AG09319 (cell line): ENCODE data around the gene BIRC3.
"Not testable (repeated sequence)": the region's sequence is repeated elsewhere in the genome, so short reads cannot be mapped to it uniquely, and the experiment has no call there.

ENCODE experiments used
- DNase-seq: peaks from one replicate; pipeline ENCODE4 v3.0.0-alpha.2; 2010; ENCODE audit warnings: low read depth; ENCODE audit errors: extremely low read depth
- TF ChIP-seq, protein P1 (sequence below): IDR thresholded peaks from 2 replicates; pipeline ENCODE4 v1.5.1; 2011; ENCODE audit warnings: low read depth, mild to moderate bottlenecking, inconsistent platforms, low read length, moderate library complexity

Gene BIRC3

DNA sequence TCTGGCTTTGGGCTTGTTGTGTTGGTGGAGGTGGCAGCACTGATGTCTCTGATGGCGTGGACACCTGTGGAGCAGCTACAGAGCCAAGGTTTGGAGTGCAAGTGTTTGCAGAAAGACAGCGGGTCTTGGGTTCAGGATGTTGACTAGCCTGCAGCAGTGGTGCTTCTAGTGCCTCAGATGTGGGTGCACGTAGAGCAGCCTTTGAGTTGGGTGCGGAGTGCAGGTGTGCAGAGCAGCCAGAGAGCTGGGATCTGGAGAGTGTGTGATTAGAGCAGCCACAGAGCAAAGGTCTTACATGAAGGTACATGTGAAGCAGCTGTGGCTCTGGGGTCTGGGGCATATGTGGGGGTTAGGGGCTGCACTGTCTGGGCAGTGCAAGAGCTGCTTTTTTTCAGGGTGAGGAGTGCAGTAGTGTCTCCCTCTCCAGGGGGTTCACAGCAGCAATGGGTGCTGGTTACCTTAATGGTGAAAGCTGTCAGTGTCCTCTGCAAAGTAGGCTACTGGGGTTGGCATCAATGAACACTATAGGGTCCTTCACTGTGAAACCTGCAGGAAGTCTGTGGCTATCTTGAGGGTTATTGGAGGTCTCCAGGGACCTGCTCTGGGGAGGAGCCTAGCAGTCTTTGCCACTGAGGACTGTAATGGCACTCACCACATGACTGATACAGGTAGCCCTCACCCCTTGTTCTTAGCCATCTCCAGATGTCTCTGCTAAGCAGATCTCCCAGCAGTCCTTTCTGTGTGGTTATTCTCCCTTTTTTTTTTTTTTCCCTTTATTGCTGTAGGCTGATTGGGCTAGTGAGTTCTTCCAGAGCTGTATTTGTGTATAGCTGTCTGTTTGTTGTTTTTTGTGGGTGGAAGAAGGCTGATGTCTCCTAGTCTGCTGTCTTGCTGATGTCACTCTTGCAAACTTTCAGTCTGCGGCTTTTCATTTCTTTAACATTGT is 44.1 kb downstream of the BIRC3 start:
- TF ChIP-seq, protein P1, sequence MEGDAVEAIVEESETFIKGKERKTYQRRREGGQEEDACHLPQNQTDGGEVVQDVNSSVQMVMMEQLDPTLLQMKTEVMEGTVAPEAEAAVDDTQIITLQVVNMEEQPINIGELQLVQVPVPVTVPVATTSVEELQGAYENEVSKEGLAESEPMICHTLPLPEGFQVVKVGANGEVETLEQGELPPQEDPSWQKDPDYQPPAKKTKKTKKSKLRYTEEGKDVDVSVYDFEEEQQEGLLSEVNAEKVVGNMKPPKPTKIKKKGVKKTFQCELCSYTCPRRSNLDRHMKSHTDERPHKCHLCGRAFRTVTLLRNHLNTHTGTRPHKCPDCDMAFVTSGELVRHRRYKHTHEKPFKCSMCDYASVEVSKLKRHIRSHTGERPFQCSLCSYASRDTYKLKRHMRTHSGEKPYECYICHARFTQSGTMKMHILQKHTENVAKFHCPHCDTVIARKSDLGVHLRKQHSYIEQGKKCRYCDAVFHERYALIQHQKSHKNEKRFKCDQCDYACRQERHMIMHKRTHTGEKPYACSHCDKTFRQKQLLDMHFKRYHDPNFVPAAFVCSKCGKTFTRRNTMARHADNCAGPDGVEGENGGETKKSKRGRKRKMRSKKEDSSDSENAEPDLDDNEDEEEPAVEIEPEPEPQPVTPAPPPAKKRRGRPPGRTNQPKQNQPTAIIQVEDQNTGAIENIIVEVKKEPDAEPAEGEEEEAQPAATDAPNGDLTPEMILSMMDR, result no peak

DNA sequence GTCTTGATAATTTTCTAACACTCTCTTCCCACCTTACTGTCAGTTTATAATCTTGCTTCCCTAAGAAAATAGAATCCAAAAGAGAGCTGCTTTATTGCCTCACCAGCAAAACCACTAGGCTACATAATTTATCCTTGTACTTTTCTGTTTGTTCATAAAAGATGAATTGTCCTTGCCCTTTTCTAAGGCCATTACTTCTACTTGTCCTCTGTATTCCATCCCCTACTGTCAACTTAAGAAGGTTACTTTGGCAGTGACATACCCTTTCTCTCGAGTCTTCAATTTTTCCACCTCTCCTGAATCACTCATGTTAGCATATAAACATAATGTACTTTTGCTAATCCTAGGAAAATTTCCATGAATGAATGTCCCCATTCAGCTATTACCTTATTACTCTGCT is 47.7 kb downstream of the BIRC3 start:
- DNase-seq, result no peak
- TF ChIP-seq, protein P1, result no peak

More for the DNA sequence above, 44.1 kb downstream of the BIRC3 start:
- no peak for DNase-seq

DNA sequence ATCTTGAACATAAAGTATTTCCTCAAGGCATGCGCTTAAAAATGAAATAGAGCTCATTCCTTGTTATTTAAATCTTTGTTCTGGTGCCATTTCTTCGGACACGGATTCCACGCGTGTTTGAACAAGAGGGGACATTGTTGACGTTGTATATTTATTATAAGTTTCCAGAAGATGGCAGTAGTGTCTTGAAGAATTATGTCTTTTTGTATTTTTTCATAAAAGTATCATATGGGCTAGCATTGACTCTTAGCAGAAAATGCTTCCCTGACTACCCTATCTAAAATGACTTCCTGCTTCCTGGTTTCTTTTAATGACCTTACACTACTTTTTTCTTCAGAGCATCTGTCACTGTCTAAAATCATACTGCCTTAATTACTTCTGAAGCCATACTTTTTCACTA is 50.1 kb downstream of the BIRC3 start:
- TF ChIP-seq, protein P1, result no peak; the same call in 1 of the 2 replicates
- no peak for DNase-seq

DNA sequence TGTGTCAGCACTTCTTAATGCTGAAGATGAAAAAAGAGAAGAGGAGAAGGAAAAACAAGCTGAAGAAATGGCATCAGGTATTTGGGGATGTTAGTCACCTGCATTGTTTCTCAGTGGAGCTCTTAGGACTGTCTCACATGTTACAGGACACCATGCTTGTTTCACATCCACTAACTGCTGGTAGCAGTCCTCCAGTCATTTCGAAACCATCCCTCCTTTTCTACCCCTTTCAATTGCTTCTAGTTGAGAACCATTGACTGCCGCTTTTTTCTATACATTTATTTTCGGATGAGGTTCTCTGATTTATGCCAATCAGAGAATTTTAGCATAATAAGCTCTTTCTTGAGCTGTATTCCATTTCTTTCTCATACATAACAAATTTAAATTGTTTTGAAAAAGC is 51.2 kb downstream of the BIRC3 start:
- DNase-seq, result no peak
- TF ChIP-seq, protein P1, result no peak

DNA sequence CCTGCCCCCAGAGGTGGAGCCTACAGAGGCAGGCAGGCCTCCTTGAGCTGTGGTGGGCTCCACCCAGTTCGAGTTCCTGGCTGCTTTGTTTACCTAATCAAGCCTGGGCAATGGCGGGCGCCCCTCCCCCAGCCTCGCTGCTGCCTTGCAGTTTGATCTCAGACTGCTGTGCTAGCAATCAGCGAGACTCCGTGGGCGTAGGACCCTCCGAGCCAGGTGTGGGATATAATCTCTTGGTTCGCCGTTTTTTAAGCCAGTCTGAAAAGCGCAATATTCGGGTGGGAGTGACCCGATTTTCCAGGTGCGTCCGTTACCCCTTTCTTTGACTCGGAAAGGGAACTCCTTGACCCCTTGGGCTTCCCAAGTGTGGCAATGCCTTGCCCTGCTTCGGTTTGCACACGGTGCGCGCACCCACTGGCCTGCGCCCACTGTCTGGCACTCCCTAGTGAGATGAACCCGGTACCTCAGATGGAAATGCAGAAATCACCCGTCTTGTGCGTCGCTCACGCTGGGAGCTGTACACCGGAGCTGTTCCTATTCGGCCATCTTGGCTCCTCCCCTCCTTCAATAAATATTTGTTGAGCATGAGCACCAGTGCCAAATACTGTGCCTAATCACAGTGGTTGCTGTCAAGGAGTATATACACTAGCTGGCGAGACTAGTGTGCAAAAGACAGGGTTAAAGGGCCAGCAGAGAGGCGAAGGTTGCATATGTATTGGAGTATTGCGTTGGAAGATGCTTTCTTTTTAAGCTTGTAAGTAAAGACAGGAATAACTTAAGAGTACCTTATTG is 57.5 kb downstream of the BIRC3 start:
- DNase-seq, result not testable (repeated sequence)

DNA sequence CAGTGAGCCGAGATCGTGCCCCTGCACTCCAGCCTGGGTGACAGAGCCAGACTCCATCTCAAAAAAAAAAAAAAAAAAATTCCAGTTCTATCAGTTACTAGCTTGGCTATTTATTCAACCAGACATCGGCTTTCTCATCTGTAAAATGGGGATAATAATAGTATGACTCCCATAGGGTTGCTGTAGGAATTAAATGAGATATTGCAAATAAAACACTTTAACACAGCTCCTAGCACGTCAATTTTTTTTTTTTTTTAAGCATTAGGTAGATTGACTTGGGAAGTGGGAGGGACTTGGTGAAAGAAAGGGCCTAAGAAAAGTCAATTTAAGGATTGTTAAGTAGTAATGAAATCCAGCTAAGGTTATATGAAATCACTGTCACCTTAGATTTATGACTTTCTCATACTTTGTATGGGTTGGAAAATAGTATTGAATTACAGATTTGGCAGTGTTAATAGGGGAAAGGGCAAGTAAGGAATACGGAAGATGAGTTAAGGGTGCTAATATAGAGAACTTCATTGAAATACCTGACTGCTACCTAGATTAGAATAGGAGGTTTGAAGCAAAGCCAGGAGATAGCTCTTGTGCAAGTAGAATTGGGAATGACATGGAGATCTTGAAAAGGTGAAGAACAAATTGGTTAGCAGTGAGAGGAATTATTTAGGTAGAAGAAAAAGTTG is 58.6 kb downstream of the BIRC3 start:
- TF ChIP-seq, protein P1, result no peak

DNA sequence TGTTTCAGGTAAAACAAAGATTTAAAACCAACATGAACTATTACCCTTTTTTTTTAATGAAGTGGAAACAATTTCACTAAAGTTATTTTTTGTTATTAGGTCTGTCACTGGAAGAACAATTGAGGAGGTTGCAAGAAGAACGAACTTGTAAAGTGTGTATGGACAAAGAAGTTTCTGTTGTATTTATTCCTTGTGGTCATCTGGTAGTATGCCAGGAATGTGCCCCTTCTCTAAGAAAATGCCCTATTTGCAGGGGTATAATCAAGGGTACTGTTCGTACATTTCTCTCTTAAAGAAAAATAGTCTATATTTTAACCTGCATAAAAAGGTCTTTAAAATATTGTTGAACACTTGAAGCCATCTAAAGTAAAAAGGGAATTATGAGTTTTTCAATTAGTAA is 60.6 kb downstream of the BIRC3 start:
- TF ChIP-seq, protein P1, result no peak
- DNase-seq, result no peak

More for the DNA sequence above, 58.6 kb downstream of the BIRC3 start:
- no peak for DNase-seq
